ENCODE results near the gene KRTAP5-5. TPM values are rescaled to one million over a fixed set of nuclear protein-coding genes. Genes with fewer than 3 reads are reported as not detected.

The KRTAP5-5 gene
- total RNA-seq, 6 experiments from 2014 or later, result not detected

DNA sequence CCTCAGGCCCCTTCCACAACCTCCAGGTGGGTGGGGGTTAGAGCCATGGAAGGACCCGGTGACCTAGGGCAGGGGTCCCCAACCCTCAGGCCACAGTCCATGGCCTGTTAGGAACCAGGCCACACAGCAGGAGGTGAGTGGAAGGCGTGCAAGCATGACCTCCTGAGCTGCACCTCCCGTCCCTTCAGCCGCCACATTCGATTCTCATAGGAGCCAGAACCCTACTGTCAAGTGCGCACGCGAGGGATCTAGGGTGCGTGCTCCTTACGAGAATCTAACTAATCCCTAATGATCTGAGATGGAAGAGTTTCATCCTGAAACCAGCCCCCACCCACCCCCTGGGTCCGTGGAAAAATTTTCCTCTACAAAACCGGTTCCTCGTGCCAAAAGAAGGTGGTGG is 4.0 kb upstream of the KRTAP5-5 start:
- no peaks in the 10 kb centered on the region for H3K9me3 ChIP-seq
- TF ChIP-seq POLR2A (IDR thresholded peaks at IDR 0.05) (no peak), CTCF (IDR thresholded peaks at IDR 0.05) (no peak)
- H3K4me3 ChIP-seq, result no peak overlapping the region
- H3K4me1 ChIP-seq, result no peaks in the 10 kb centered on the region
- intact Hi-C loops (cut with DNase I), result no loop called here
- H3K36me3 ChIP-seq, result no peaks in the 10 kb centered on the region
- ATAC-seq (no peak), DNase-seq (no peak)
- no peaks in the 10 kb centered on the region for H3K27me3 ChIP-seq
- no CpG with 5 or more reads among the region's 13 CpGs for WGBS (ENCODE audit: insufficient coverage, low coverage, low lambda C conversion rate, missing lambda C conversion rate)
- no peak overlapping the region for H3K27ac ChIP-seq

- Histone ChIP-seq H3K27ac (no peak overlapping the region), H3K4me1 (no peaks in the 10 kb centered on the region), H3K27me3 (no peaks in the 10 kb centered on the region), H3K4me3 (no peak overlapping the region), H3K36me3 (no peaks in the 10 kb centered on the region), H3K9me3 (no peaks in the 10 kb centered on the region)
- TF ChIP-seq POLR2A (IDR thresholded peaks at IDR 0.05), result no peak
- peak; percentile 77 to 94 (median 90) for TF ChIP-seq CTCF (IDR thresholded peaks at IDR 0.05)
- peak; percentile 90 to 97 (median 92) for ATAC-seq
- intact Hi-C loops (cut with DNase I), result no loop called here
- peak in 1 of 3 donors; percentile 67 for DNase-seq
- 13% methylated on average over 11 of the region's 35 CpGs for WGBS (ENCODE audit: insufficient coverage, low coverage, low lambda C conversion rate, missing lambda C conversion rate)
These were observed 859 bp upstream of the KRTAP5-5 start for GRCh38 chr11:1628506-1629325.

DNA sequence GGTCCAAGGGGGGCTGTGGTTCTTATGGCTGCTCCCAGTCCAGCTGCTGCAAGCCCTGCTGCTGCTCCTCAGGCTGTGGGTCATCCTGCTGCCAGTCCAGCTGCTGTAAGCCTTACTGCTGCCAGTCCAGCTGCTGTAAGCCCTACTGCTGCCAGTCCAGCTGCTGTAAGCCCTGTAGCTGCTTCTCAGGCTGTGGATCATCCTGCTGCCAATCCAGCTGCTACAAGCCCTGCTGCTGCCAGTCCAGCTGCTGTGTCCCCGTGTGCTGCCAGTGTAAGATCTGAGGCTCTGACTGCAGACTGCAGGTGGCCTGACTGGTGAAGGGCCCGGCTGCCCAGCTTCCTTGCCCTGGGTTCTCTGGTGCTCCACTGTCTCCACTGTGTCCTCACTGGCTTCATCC is 696 bp downstream of the KRTAP5-5 start:
- no peak overlapping the region for H3K27ac ChIP-seq
- H3K4me3 ChIP-seq, result no peak overlapping the region
- no peaks in the 10 kb centered on the region for H3K4me1 ChIP-seq
- H3K36me3 ChIP-seq, result no peaks in the 10 kb centered on the region
- no peaks in the 10 kb centered on the region for H3K27me3 ChIP-seq
- no peak for ATAC-seq
- no peak for TF ChIP-seq POLR2A (IDR thresholded peaks at IDR 0.05)
- no peak for DNase-seq
- no CpG with 5 or more reads among the region's 2 CpGs for WGBS (ENCODE audit: insufficient coverage, low coverage, low lambda C conversion rate, missing lambda C conversion rate)
- H3K9me3 ChIP-seq, result no peaks in the 10 kb centered on the region
- intact Hi-C loops (cut with DNase I), result loop anchor here in 1 of 2 donors (10.0 kb wide), 1 partner anchor 85 kb away; no protein-coding TSS in a partner anchor

DNA sequence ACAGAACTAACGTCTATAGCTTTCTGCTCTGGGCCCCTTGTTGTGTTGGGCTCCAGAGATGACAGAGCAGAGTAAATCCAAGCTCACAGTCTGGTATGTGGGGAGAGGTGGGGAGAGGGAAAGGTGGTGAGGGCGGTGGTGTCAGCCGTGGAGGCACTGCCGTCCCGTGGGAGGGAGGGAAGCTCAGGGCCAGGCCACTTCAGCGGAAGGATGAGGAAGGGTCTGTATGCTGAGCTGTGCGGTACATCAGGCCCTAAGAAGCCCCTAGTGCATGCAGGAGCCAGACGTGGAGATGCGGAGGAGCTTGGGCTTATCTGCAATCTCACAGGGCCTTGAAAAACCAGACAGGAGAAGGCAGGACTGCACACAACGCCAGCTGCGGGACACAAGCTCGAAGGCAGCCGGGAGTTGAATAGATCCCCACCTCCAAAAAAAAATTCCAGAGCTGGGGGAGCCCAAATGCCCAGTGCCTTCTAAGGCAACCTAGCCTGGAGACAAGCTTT is 1.5 kb downstream of the KRTAP5-5 start:
- WGBS (ENCODE audit: insufficient coverage, low coverage, low lambda C conversion rate, missing lambda C conversion rate), result 50% methylated on average over 7 of the region's 13 CpGs
- DNase-seq, result no peak
- no peaks in the 10 kb centered on the region for H3K27me3 ChIP-seq

More for the DNA sequence above, 1.5 kb downstream of the KRTAP5-5 start:
- Histone ChIP-seq H3K9me3 (no peaks in the 10 kb centered on the region), H3K27ac (no peak overlapping the region), H3K4me3 (no peak overlapping the region), H3K36me3 (no peaks in the 10 kb centered on the region), H3K4me1 (no peaks in the 10 kb centered on the region)
- ATAC-seq, result no peak
- intact Hi-C loops (cut with DNase I), result loop anchor here in 1 of 2 donors (10.0 kb wide), 1 partner anchor 86 kb away; no protein-coding TSS in a partner anchor
- TF ChIP-seq POLR2A (IDR thresholded peaks at IDR 0.05), result no peak
- no peak for TF ChIP-seq CTCF (IDR thresholded peaks at IDR 0.05)

Data from right lobe of liver (tissue), 6 donors.